ENCODE measurements around the gene FKBP15.
"Not testable (repeated sequence)": the region's sequence is repeated elsewhere in the genome, so short reads cannot be mapped to it uniquely, and the experiment has no call there.

Gene FKBP15

DNA sequence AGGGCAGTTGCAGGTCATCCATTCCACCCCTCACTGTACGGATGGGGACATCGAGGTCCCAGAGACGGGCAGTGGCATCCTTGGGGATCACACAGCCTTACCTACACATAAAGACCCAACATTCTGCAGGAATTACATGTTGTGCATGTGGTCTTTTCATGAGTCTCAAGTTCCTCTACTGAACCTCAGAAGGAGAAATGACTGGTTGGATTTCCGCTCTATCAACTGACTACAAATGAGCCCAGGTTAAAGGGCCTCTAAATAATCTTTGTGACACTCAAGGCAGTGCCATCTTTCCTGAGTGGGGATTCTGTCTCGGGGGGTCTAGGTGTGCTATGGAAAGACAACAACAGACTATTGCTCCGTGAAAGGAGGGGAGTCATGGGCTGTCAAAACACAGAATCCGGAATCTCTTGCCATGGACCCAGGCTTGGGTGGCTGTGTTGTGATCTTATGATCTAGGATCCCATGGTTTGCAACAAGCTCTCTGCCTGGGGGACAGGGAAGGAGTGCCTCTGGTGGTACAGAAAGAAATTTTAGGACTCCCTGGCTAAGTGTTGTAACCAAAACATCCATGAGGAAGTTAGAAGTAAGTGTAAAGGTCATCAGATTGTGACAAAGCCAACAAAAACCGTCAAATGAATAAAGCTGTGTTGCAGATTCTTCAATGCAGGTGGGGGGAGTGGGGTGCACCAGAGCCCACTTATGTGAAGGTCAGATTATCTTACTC is 72.1 kb downstream of the FKBP15 start:
- TF ChIP-seq, protein P1, sequence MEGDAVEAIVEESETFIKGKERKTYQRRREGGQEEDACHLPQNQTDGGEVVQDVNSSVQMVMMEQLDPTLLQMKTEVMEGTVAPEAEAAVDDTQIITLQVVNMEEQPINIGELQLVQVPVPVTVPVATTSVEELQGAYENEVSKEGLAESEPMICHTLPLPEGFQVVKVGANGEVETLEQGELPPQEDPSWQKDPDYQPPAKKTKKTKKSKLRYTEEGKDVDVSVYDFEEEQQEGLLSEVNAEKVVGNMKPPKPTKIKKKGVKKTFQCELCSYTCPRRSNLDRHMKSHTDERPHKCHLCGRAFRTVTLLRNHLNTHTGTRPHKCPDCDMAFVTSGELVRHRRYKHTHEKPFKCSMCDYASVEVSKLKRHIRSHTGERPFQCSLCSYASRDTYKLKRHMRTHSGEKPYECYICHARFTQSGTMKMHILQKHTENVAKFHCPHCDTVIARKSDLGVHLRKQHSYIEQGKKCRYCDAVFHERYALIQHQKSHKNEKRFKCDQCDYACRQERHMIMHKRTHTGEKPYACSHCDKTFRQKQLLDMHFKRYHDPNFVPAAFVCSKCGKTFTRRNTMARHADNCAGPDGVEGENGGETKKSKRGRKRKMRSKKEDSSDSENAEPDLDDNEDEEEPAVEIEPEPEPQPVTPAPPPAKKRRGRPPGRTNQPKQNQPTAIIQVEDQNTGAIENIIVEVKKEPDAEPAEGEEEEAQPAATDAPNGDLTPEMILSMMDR (IDR thresholded peaks at IDR 0.05; ENCODE audit: low read depth, low read length), result no peak
- no peak overlapping the region for H3K4me3 ChIP-seq (ENCODE audit: low read depth, low read length)

DNA sequence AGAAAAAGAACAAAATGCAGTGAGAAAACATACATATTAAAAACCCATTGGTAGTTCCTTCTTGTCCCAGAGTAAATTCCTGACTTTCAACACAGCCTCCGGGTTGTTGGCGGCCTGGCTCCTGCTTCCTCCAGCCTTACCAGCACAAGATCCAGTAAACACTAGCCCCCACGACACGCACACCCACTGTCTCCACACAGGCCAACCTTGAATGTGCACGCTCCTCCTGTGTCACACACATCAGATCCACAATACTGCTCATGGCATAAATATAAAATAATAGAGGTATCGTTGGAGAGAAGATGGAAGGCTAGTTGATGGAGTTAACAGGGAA is 72.7 kb downstream of the FKBP15 start:
- TF ChIP-seq, protein P1 (IDR thresholded peaks at IDR 0.05; ENCODE audit: low read depth, low read length), result no peak

DNA sequence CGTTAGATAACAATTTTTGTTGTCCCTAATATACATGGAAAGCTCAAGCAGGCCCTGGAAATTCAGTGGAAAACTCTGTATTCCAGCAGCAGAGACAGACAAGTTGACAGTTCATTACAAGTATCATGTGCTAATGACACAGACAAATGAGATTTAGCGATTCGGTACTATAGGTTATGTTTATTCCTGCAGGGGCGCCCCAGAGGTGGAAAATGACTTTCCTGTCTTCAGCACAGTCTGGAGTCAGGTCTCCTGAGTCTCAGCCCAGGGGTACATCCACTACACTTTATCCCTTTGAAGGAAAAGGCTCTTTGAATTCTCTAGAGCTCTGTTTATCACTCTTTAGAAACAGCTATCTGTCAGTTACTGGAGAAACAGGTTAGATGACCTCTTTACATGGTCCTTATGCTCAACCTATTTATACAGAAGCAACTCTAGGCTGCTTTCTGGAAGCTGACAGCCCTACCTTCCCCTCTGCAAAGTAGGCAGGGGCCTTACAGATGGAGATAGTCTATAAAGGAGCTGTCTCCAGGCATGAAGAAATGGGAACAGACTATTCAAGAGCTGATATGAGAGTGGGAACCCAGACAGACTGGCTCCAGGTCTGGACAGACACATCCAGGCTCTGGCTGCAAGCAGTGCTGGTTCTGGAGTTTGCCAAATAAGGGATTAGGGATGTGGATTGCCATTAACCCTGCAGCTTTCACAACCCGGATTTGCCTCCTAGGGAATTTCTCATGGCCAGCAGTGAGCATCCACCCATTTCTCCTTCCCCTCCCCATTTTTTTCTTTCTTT is 77.4 kb downstream of the FKBP15 start:
- TF ChIP-seq, protein P1 (IDR thresholded peaks at IDR 0.05; ENCODE audit: low read depth, low read length), result no peak
- no peak overlapping the region for H3K4me3 ChIP-seq (ENCODE audit: low read depth, low read length)

More for the DNA sequence above, 72.7 kb downstream of the FKBP15 start:
- H3K4me3 ChIP-seq (ENCODE audit: low read depth, low read length), result no peak overlapping the region

- not testable (repeated sequence) for H3K4me3 ChIP-seq (ENCODE audit: low read depth, low read length)
Observed at GRCh38 chr9:113140896-113141295, 80.2 kb downstream of the FKBP15 start.

DNA sequence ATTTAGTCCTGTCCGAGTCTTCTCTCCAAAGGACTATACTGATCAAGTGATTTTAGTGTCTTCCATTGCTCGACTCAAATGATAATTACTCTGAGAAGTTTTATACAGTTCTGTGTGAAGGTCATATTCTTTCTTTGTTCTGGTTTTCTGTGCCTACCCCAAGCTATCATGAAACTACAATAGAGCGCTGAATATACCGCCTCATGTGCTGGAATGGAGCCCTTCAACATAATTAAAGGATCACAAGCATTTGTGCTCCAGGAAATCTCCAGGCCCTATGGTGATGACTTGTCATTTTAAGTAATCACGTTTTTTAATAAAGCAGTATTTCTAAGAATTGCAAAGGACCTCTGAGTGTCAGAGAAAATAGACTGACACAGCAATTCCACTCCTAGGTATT is 81.1 kb downstream of the FKBP15 start:
- TF ChIP-seq, protein P1 (IDR thresholded peaks at IDR 0.05; ENCODE audit: low read depth, low read length), result no peak
- H3K4me3 ChIP-seq (ENCODE audit: low read depth, low read length), result no peak overlapping the region

DNA sequence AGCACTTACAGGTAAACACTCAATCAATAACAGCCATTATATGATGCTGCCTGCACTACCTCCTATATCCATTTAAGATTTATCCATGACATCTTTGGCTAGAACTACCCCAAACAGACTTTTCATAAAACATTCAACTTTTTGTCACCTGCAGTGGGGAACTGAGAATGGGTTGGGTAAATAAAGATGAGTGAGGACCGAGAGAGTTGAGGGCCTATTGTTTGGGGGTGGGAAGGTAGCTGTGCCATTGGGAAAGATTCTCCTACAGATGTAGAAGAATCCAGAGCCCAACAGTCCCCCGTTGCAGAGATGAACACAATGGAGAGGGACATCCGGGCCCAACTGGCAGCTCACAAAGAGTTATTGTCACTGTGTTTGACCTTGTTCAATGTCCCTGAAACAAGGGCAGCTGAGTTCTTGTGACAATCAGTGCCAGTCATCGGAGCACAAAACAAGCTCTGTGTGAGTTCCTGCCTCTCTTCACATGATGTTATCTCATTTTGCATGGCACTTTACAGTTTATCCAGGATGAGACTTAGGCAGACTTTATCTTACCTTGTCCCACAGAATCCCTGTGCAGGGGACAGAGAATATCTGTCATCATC is 81.8 kb downstream of the FKBP15 start:
- TF ChIP-seq, protein P1 (IDR thresholded peaks at IDR 0.05; ENCODE audit: low read depth, low read length), result no peak

DNA sequence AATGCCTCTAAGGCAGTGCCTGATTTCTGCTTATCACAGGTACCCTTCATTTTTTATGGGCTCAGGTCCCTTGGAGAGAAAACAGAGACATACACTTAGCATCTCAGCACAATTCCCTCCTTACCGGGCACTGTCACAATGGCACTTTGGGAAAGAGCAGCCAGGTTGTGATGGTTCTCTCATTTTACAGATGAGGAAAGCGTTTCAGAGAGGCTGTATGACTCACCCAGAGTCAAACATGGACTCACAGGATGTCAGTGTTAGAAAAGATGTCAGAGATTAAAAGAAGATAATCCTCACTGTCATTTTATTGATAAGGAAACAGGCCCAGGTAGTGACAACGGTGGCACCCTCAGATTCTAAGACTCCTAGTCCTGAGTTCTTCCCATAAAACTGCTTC is 82.3 kb downstream of the FKBP15 start:
- H3K4me3 ChIP-seq (ENCODE audit: low read depth, low read length), result no peak overlapping the region
- TF ChIP-seq, protein P1 (IDR thresholded peaks at IDR 0.05; ENCODE audit: low read depth, low read length), result no peak

More for the DNA sequence above, 81.8 kb downstream of the FKBP15 start:
- no peak overlapping the region for H3K4me3 ChIP-seq (ENCODE audit: low read depth, low read length)

All from WI38 (cell line).